Inflammatory macrophage treated with lipopolysaccharide for 4 hours (primary cell): ENCODE data around the gene INTS1.
"Not testable (repeated sequence)": the region's sequence is repeated elsewhere in the genome, so short reads cannot be mapped to it uniquely, and the experiment has no call there.

Experiments used
- DNase-seq: peaks from one replicate; pipeline ENCODE4 v3.0.0-alpha.2; 2020

INTS1 gene

GRCh38 chr7:1459920-1460820 lies 44.0 kb downstream of the INTS1 start:
- DNase-seq, result peak; percentile 25

DNA sequence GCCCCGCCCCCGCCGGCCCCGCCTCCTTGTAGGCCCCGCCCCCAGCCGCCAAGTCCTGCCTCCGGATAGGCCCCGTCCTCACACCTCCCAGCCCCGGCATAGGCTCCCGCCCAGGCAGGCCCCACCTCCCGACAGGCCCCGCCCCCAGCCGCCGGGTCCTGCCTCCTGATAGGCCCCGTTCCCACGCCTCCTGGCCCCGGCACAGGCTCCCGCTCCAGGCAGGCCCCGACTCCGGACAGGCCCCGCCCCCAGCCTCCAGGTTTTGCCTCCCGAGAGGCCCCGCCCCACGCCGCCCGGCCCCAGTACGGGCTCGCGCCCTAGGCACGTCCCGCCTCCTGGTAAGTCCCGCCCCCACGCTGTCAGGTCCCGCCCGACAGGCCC lies 44.7 kb downstream of the INTS1 start:
- DNase-seq, result peak; percentile 99

- DNase-seq, result peak; percentile 85
Measured at GRCh38 chr7:1458683-1459511, 45.3 kb downstream of the INTS1 start, which contains the start of gene MICALL2. Gene MICALL2, minus strand, starts transcription at chr7:1459470. Its CDS starts 144 bp downstream, at chr7:1459326.

- peak; percentile 31 for DNase-seq
Measured at GRCh38 chr7:1457949-1458682, 46.1 kb downstream of the INTS1 start.

- peak; percentile 6 for DNase-seq
Measured at GRCh38 chr7:1457059-1457948, 46.9 kb downstream of the INTS1 start.

DNA sequence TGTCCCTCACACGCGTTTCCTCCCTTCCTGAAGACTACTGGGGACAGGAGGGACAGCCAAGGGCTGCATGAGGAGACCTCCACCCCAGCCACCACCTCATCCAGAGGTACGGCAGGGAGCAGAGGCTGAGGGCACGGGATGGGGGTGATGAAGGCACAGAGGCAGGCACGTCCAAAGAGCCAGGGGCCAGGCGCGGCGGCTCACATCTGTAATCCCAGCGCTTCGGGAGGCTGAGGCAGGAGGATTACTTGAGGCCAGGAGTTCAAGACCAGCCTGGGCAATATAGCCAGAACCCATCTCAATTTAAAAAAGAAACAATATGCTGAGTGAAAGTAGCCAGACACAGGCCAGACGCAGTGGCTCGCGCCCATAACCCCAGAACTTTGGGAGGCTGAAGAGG lies 48.2 kb downstream of the INTS1 start:
- DNase-seq, result no peak

- DNase-seq, result no peak
Measured at GRCh38 chr7:1455241-1455939, 48.8 kb downstream of the INTS1 start.

DNA sequence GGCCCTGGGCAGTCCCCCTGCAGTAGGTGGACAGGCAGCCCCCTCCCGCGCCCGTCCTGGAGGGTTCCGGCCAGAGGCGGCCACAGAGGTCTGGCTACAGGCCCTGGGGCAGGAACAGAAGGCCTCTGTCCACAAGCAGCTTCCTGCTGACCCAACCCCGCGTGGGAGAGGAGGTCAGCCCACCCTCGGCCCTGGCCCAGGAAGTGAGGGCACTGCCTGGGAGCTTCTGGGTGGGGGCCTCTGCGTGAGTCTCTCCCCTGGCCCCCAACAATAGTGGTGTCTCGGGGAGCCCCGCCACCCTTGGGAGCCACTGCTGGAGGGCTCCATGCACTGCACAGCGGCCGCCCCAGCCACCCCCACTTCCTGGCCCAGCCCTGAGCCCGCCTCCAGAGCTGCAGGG lies 49.6 kb downstream of the INTS1 start:
- no peak for DNase-seq

GRCh38 chr7:1452205-1452604 lies 52.0 kb downstream of the INTS1 start:
- no peak for DNase-seq

DNA sequence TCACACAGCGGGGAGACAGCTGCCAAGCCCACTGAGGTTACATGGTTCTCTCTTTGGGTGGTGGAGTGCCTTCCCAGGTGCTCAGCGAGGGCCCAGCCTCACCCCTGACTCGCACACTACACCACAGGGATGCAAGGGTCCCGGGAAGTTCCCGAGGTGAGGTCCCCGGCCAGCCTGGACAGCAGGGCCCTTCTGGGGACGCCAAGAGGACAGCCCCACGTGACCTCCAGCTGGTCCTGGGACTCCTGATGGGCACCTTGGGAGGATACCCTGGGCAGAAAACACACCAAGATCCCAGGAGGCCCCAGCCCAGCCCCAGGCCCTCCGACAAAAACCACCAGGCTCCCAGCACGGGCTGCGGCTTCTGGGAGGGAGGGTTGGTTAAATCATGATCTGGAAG lies 53.2 kb downstream of the INTS1 start:
- DNase-seq, result no peak

DNA sequence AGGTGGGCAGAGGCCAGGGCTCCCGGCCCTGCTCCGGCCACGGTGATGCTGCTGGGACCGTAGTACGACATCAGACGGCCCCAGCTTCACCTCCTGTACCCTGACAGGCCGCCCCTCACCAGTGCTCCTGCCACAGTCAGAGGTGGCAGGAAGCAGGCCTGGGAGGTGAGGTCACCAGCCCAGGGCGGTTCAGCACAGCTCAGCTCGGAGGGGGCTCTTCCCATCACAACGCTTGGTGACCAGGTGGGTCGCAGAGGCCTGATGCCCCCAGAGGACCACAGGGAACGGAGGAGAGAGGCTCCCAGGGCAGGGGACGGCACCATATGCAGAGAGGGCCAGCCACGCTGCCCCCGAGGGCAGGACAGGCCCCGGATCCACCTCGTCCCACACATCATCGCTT lies 53.8 kb downstream of the INTS1 start:
- DNase-seq, result no peak

DNA sequence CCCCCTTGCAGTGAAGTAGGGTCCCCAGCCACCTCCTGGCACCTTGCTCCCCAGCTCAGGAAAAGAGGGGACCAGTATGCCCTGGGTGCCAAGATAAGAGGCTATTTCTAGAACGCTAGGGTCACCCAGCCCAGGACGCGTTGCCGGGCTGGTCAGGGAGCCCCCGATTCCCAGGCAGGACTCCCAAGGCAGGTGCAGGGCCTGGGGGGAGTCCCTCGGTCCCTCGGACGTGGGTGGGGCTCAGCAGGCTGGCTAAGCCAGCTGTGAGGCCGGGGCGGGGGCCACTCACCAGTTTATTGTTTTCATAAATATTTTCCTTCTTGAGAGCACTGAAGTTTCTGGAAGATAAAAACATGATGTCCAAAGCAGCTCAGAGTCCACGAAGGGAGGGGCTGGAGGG lies 54.2 kb downstream of the INTS1 start:
- DNase-seq, result no peak

GRCh38 chr7:1449501-1449900 lies 54.7 kb downstream of the INTS1 start:
- no peak for DNase-seq

DNA sequence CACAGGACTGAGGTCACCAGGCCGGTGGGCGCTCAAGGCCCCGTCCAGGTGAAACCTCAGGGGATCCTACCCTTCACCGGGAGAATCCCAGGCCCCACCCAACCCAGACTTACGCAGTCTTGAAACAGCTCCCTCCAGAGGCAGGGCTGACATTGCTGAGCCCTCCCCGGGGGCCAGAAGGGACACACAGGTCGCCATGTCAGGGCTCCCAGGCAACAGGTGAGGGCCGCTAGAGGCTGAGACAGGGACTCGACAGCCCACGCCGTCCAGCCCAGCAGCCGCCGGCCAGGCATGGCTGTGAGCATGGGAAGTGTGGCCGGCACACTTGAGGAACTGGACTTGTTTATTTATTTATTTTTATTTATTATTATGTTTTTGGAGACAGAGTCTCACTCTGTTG lies 55.2 kb downstream of the INTS1 start:
- no peak for DNase-seq

- no peak for DNase-seq
Measured at GRCh38 chr7:1447551-1448244, 56.5 kb downstream of the INTS1 start.

GRCh38 chr7:1447112-1447511 lies 57.1 kb downstream of the INTS1 start:
- no peak for DNase-seq

GRCh38 chr7:1446620-1447032 lies 57.6 kb downstream of the INTS1 start:
- no peak for DNase-seq

DNA sequence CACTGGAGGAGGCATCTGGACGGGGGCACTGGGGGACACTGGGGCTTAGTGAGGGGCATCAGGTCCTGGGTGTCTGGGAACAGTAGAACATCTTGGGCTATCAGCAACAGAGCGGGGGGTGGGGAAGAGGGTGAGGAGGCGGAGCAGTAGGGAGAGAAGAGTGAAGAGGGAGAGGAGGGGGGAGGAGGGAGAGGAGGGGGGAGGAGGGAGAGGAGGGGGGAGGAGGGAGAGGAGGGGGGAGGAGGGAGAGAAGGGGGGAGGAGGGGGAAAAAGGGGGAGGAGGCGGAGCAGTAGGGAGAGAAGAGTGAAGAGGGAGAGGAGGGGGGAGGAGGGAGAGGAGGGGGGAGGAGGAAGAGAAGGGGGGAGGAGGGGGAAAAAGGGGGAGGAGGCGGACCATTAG lies 58.2 kb downstream of the INTS1 start:
- DNase-seq, result not testable (repeated sequence)

DNA sequence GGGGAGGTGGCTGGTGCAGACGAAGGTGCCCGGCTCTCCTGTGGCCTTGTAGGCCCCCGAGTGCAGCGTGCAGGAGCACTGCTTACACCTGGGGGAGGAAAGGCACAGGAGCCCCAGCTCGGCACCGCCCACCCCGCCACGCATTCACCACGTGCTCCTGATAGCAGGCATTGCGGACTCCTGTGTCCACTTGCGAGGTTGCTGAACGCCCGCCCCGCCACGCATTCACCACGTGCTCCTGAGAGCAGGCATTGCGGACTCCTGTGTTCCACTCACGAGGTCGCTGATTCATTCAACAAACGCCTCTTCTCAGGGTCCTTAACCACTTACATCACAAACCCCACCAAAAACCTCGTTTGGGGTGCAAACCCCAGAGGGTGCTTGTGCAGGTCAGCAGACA lies 58.8 kb downstream of the INTS1 start:
- no peak for DNase-seq

DNA sequence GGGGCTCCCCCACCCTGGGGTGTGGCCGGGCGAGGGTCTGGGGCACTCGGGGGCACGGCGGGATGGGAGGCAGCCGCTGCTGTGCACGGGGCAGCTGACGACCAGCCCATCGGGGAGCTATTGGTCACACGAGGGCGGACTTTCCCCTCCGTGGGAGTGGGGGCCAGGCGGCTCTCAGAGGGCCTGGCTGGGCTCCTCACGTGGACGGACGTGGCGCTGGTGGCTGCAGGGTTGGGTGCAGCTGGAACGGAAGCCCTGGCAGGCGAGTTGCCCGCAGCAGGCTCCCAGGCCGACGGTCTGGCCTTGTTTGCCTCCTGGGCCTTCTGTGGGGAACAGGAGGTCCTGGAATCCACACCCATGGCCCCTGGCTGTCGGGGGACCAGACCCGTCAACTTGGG lies 59.3 kb downstream of the INTS1 start:
- DNase-seq, result no peak
